Measurements from ENCODE around the gene STK24.

DNA sequence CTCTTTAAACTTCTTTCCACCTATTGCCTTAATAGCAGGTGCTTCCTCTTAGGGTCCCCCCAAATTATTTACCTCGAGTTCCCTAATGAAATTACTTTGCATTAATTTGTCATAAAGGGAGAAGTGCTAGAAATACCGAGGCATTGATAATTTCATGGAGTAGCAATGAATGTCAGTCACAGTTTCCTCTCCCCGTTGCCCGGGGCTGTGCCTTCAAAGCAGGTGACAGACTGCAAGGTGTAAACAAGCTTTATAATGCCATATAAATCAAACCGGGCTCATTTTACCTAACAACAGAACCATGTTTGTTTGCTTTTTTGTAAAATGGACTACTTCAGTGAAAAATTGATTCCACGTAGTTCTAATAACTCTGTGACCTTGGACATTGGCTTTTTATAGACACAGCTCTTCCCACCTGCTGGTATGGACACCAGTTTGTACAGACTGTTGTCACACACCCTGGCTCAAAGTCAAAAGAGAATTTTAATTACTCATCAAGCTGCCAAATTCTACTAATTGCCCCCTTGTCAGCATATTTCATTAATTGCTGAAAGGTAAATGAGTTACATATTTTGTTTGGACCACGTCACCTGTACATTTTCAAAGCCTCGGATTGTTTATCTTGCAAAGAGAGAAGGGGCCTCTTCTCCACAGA is 171.1 kb downstream of the STK24 start:
- no peak for TF ChIP-seq RCOR1 (IDR thresholded peaks at IDR 0.05; ENCODE audit: low read length)
- TF ChIP-seq, protein P1, sequence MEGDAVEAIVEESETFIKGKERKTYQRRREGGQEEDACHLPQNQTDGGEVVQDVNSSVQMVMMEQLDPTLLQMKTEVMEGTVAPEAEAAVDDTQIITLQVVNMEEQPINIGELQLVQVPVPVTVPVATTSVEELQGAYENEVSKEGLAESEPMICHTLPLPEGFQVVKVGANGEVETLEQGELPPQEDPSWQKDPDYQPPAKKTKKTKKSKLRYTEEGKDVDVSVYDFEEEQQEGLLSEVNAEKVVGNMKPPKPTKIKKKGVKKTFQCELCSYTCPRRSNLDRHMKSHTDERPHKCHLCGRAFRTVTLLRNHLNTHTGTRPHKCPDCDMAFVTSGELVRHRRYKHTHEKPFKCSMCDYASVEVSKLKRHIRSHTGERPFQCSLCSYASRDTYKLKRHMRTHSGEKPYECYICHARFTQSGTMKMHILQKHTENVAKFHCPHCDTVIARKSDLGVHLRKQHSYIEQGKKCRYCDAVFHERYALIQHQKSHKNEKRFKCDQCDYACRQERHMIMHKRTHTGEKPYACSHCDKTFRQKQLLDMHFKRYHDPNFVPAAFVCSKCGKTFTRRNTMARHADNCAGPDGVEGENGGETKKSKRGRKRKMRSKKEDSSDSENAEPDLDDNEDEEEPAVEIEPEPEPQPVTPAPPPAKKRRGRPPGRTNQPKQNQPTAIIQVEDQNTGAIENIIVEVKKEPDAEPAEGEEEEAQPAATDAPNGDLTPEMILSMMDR (IDR thresholded peaks at IDR 0.05), result no peak
